DMS53 treated with DMSO at 0.1 percent for 48 hours (cell line): ENCODE measurements around the gene NHERF2.

ENCODE experiments used
- DNase-seq: peaks from one replicate; lab custom pipeline; 2025; ENCODE audit not compliant: unreplicated experiment; lab: John Stamatoyannopoulos, UW

NHERF2 gene

DNA sequence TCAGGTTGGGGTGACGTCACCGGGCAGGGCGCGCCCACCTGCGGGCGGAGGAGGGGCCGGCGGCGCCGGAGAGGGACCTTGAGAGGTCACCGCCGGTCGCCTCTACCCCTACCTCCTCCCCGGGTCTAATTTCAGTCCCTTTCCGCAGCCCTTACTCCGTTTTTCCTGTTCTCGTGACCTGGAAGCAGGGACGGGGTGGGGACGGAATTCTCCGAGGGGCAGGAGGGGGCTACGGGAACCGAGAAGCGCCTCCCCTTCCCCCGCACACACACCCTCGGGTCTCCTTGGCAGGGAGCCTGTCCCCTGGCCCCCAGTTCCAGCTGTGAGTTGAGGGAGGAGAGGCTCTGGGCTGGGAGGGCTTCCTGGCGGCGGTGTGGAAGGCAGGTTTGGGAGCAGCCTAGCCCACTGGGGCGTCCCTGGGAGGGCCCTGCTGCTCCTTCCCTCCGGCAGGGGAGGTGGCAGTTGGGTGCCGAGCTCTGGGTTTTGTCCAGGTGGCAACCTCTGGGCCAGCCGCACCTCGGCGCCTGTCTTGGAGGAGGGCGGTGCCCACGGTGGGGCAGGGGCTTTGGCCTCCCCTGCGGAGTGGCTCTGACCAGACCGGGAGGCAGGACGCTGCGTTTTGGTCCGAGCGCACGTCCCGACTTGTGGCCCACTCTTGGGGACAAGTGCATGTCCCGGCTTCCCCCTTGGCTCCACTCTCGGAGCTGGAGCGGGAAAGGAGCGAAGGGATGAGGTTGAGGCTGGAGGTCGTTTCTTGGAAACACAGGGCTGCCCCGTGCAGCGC lies 36.2 kb upstream of the NHERF2 start:
- DNase-seq, result peak; percentile 10

DNA sequence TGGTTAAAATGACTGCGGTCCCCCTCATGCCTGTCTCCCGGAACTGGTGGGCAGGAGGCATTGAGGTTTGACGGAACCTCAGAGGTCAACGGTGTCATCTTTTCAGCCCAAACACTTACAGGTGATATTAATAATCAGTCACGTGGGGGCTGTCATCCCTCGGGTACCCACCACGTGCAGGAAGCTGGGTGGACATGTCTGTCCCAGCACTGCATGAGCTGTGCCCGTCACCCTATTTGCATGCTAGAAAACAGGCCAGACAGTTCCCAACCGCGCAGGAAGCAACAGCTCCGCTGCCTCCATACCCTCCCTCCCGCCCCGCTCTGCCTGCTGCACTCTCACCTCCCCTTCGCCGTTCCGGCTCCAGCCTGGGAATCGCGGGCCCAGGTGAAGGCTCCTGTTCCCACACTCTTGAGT lies 35.6 kb upstream of the NHERF2 start:
- peak; percentile 19 for DNase-seq

DNA sequence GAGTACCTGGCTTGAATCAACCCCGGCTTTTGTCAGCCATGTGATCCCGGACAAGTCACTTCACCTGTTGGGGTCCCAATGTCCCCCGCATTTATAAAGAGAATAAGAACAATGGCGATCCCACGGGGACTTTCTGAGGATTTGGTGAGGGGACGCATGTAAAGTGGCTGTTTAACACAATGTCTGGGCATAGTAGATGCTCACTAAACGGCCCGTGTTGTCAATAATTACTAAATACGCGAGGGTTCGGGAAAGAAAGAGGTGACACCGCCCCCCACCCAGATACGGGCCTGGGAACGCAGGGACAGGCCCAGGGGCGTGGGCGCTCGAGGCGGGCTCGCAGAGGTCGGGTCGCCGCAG lies 35.1 kb upstream of the NHERF2 start:
- DNase-seq, result no peak

DNA sequence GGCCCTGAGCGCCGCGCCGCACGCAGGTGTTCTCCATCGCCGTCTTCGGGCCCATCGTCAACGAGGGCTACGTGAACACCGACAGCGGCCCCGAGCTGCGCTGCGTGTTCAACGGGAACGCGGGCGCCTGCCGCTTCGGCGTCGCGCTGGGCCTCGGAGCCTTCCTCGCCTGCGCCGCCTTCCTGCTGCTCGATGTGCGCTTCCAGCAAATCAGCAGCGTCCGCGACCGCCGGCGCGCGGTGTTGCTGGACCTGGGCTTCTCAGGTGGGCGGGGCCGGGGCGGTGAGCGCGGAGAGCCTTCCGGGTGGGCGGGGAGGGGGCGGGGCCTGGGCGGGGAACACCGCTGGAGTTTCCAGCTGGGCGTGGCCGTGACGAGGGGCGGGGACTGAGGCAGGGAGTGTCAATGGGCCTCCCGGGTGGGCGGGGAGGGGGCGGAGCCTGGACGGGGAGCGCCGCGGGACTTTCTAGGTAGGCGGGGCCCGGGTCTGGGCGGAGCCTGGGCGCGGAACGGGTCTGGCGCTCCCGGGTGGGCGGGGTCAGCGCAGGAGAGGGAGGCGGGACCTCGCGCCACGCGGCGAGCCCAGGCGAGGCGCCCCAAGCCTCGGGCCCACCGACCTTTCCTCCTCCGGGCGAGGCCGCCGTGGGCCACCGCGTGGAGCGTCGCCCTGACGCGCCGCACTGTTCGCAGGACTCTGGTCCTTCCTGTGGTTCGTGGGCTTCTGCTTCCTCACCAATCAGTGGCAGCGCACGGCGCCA lies 34.6 kb upstream of the NHERF2 start:
- peak; percentile 64 for DNase-seq

DNA sequence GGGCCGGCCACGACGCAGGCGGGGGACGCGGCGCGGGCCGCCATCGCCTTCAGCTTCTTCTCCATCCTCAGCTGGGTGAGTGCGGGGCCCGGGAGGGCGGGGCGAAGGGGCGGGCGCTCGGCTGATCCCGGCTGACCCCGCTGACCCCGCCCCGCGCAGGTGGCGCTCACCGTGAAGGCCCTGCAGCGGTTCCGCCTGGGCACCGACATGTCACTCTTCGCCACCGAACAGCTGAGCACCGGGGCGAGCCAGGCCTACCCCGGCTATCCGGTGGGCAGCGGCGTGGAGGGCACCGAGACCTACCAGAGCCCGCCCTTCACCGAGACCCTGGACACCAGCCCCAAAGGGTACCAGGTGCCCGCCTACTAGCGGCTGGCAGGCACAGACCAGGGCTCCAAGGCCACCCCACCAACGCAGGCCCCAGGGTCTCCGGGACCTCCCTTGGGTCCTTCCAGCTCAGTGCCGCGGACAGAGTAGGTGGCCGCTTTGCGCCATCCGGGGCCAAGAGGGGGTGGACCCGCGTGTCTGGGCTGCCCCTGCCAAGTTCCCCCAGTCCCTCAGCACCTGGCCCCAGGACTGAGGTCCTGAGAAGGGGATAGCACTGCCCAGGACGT lies 33.9 kb upstream of the NHERF2 start:
- DNase-seq, result no peak

DNA sequence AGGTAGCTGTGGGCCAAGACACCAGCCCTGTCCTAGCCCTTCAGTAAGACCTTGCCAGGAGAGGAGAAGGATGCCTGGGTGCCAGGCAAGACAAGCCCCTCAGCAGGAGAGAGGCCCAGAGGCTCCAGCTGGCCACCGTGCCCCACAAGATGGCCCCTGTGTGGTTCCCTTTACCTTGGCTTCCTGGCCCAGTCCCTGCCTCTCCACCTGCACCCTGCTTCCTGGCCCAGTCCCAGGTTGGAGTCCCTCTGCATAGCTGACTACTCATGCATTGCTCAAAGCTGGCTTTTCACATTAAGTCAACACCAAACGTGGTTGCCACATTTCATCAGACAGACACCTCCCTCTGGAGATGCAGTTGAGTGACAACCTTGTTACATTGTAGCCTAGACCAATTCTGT lies 33.0 kb upstream of the NHERF2 start:
- peak; percentile 51 for DNase-seq

DNA sequence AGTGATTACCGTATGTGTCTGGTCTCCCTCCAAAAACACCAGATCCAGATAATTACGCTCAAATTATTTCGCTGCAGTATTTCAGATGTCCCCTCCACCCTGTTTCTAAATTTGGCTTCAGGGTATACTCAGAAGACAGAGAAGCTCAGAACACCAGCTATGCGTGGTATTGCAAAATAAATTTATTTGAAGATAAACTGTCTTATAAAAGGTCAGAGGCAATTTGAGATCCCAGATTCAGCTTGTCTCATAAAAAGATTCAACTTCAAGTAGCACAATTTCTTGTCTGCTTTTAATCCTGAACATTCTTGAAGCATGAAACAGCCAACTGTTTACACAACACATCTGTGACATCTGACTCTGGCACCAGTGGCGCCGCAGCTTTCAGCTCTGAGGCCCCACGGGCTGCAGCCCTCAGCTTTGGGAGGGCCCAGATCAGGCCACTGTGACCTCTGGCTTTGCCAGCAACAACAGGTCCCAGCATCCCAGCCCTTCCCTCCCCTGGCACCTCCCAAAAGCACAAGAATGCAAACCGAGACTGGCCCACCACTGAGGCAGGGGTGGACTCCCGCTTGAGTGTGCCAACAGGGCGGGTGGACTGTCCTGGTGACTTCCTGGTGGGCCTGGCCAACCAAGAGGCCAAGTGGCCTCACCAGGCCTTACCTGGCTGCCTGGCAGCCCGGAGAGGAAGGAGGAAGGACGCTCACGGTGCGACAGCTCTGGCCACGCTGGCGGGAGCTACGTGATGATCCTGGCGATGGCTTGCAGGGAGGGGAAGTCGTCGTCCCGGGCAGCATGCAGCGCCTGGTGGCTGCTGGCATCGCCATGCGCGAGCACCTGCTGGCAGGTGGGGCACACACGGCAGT lies 29.0 kb upstream of the NHERF2 start:
- no peak for DNase-seq

DNA sequence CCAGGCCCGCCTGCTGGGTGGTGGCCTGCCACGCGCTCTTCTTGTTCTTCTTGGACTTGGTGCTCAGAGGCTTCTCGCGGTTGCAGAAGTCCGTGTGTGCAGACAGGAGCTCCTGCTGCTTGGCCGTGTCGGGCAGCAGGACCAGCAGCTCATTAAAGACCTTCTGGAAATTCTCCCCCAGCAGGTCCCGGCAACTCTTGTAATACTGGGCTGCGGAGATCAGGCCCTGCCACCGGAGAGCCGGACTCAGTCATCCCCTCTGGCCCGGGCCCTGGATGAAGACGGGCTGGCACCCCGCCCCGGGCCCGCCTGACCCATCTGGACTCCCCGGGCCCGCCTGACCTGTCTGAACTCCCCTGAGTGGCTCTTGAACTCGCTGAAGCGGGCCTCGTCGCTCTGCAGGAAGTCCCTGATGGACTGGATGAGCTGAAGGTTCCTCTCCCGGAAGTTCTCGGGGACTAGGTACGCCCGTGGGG lies 28.3 kb upstream of the NHERF2 start:
- no peak for DNase-seq

DNA sequence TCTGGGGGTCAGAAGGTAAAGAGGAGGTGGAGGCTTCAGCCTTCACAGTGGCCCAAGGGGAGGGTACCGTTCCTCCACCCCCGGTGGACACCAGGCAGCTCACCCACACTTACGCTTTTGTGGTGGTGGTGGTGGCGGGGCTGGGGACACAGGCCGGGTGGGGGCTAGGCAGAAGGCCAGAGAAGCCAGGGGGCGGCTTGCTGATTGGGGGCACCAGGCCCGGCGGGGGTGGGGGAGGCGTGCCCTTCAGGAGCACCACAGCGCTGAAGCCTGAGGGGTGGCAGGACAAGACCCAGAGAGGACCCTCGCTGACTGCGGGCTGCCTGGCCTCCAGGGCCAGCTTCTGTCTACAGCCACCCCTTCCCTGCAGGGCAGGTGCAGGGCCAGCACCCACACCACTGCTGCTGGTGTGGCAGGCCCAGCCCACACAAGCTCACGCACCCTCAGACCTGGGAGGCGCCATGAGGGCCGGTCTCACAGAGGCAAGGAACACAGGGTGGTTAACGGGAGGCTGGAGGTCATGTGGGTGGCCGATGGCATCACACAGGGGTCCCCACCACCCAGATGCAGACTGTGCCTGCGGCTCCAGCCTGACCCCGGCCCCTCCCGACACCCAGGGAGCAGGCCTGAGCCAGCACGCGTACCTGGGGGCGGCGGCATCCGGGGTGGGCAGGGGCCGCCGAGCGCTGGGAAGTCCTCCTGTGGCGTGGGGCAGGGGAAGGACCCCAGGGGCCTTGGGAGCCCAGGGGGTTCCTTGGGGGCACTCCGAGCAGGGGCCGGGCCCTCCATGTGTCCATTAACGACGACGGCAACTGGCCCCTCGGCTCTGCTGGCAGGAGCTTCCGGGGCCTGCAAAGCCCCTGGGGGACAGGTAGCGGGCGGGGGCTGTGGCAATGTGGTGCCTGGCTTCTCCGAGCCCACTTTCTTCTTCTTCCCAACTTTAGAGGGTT lies 27.6 kb upstream of the NHERF2 start:
- no peak for DNase-seq

DNA sequence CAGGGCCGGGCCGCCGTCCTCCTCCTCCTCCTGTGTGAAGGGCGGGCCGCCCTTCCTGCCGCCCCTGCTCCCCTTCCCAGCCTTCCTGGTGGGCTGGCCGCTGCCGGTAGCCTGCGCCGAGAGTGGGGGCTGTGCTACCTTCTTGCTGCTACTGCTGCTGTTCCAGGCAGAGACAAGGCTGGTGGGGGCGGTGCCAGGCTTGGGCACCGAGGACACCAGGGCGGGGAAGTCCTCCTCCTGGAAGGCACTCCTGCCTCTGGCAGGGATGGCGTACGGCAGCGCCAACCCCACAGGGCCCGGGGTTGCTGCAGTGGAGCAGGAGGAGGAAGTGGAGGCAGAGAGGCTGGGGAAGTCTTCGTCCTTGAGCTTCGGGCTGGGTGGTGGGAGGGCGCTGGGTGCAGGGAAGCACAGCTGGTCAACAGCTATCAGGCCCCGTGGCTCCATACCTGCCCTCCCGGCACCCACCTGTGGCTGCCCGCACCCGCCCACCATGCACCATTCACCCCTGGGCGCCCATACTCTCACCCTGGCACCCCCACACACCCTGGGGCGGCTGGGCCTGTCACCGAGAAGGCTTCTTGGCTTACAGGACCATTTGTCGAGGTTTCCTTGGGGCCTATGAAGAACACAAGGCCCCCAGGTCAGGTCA lies 26.7 kb upstream of the NHERF2 start:
- DNase-seq, result no peak

DNA sequence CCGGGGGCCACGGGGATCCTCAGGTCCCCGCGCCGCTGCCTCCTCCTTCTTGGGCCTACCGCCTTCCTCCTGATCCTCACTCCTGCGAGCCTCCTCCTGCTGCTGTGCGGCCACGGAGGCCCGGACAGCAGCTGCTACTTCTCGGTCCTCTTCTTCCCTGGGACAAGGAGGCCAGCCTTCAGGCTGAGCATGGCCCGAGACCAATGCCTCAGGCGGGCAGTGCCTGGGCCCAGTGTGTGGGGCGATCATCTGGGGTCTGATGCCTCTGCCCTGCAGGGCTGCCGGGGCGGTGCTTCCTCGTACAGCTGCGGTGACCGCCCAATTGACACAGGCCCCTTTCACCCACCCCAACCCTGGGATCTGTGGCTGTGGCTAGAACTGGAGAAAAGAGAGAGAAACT lies 25.7 kb upstream of the NHERF2 start:
- DNase-seq, result no peak

DNA sequence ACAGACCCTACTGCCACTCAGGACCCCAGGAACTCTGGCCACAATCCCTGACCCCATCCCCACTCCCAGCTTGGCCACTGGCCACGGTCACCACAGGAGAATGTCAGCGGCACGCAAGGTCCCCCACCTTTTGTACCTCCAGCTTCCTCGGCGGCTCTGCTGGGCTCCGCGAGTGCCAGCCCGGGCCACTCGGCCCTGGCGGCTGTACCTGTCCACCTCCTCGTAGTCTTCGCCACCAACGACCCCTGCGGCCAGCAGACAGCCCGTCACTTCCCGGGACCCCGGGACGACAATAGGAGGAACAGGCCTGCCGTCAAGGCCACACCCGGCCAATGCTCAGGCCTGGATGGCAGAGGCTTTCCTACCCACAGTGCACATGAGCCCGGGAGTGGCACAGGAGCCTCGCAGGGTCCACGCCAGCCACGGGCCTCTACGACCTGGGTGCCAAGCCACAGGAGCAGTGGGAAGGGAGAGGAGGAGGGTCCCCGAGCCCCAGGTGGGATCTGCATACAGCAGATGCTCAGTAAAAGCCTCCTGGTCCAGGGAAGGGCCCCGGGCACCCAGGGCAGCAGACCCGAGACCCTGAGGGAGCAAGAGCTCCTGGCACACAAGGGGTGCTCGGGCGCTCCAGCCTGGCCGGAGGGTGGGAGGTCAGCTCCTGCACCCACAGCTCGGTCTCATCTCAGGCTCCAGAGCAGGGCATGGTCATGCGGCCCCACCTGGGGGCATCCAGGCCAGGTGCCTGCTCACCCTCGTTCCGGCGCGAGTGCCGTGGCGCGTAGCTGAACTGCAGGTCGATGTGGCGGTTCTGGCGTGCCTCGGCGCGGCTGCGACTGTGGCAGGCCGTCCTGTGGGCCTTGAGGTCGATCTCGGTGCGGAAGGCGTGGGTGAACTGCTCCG lies 25.0 kb upstream of the NHERF2 start:
- no peak for DNase-seq

DNA sequence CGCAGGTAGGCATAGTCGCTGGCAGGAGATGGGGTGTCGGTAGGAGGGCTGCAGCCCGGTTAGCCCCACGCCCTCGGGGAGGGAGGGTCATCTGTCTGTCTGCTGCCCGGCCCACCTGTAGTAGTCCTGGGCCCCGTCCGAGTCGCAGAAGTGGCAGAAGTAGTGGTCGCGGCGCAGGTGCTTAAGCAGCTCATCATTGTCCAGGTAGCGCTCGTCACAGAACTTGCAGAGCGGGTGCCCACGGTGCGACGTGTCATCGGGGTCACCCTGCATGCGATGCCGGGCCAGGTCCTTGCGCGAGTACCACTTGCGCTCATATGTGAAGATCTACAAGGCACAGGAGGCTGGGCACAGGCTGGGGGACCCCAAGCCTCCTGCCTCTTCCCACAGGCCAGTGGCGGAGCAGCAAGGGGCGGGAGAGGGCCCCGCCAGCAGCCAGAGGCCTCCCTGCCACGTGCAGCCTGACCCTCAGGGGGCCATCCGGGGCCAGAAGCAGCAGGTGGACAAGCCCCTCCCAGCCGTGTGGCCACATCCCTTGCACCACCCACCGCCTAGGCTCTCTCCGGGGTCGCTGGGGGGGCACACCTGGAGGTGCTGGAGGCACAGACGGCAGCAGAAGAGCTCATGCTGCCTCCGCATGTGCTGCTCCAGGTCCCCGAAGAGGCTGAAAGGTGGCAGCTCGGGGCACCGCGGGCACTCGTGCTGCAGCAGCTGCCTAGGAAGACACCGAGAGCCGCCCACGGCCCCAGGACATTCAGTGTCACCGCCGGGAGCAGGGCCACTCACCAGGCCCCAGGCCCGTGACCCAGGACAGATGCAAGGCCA lies 24.1 kb upstream of the NHERF2 start:
- DNase-seq, result no peak

DNA sequence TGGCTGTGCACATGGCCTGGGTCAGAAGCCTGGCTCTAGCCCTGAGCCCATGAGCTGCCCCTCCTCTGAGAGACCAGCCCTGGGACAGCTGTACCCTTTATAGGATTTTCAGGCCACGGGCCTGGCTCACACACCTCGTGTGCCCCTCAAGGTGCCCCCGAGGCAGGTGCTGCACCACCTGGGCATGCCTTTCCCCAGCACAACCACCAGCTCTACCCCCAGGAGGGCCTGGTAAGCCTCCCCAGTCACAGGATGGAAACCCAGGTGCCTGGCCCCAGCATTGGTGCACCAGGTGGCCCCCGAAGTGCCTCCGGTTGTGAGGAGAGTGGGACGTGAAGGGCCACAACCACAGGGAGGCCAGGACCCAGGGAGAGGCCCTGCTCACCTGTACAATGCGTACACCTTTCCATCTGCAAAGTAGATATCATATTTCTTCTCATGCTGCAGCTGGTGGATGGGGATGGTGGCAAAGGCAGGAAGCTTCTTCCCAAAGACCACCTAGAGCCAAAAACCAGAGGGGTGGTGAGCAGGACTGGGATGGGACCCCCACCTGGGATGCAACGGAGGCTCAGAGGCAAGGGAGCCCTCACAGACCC lies 23.4 kb upstream of the NHERF2 start:
- no peak for DNase-seq

DNA sequence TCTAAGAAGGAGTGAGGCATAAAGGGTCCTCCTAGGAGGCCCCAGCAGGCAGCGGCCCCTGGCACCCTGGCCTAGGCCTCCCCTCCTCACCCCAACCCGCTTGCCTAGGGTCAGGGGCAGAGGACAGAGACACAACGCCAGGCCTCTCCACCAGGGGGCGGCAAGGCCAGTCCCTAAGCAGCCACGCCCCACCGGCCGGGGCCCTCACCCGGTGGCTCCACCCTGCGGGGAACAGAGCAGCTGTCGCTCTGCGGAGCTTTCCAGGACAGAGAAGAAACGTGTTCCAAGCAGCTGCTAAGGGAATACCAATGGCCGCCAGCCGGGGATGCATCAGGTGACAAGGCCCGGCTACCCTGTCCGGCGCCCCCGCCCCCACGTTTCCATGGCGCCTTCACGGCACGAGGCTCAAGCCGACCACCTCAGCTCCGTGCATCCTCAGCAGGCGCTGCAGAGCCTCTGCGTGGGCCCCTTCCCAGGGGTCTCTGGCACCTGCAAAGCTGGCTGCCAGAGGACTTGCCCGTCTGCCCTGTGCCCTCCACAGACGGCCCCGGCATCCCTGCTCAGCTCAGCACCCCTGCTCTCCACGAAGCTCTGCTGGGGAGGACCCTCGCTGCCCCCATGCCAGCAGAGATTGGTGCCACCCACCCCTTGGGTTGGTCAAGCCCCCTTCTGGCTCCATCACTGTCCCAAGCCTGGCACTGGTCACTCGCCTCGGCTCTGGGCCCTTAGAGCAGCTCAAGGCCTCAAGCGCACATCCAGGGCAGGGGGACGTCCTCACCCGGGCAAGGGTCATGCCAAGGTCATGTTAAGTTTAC lies 22.7 kb upstream of the NHERF2 start:
- DNase-seq, result peak; percentile 86

DNA sequence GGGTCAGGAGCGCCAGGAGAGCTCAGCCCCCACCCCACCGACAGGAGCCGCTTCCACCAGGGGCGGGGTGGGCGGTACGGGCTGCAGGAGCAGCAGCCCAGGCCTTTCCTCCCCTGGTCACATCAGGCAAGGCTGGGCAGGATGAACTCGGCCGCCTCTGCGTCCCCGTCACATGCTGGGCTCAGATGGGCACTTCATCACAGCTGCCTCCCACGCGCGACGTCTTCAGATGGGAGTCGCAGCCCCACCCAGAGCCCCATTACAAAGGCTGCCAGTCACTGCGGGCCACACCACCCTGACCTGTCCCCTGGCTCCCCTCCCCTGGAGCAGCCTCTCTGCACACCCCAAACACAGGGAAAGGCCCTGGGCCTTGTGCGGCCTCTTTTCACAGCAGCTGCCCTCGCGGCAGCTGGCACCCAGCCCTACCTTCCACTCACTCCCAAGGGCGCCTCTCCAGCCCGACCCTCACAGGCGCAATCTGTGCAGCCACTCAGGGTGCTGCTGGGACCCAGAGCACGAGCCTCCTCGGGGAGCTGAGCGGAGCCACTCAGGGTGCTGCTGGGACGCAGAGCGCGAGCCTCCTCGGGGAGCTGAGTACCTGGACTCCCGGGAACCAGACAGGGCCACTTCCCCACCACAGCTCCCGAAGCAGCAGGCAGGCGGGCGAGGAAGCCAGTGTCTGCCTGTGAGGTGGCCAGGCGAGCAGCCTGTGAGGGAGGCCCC lies 21.7 kb upstream of the NHERF2 start:
- no peak for DNase-seq
